Vagina (tissue), 2 donors: Measurements from ENCODE around the gene CHRDL2.

Source experiments
- CTCF ChIP-seq, 3 experiments: fragments of 450-650 bp in 2 of 3; fragments of 200-600 bp in 1 of 3; sonication (generic) in 1 of 3; IDR thresholded peaks; one replicate each; pipeline ENCODE4 v1.5.1; 2017 to 2019; ENCODE audit warnings: antibody characterized with exemption in 3 of 3, mild to moderate bottlenecking in 2 of 3, moderate library complexity in 2 of 3
- POLR2A ChIP-seq, 2 donors: fragments of 450-650 bp; IDR thresholded peaks; one replicate each; pipeline ENCODE4 v1.6.1; 2017; ENCODE audit warnings: antibody characterized with exemption in 2 of 2, mild to moderate bottlenecking in 2 of 2, moderate library complexity in 2 of 2
- POLR2AphosphoS5 ChIP-seq, 2 donors: sonication (generic); formaldehyde crosslinking; IDR thresholded peaks; one replicate each; pipeline ENCODE4 v1.9.0; 2017; ENCODE audit warnings: antibody characterized with exemption in 2 of 2, mild to moderate bottlenecking in 2 of 2, low read depth in 1 of 2; ENCODE audit not compliant: insufficient read depth in 1 of 2

GRCh38 chr11:74669211-74670160, 61.7 kb downstream of the CHRDL2 start:
- no peak for TF ChIP-seq CTCF (IDR thresholded peaks at IDR 0.05)
- TF ChIP-seq POLR2A (IDR thresholded peaks at IDR 0.05): no peak
- TF ChIP-seq POLR2AphosphoS5 (IDR thresholded peaks at IDR 0.05; ENCODE audit: insufficient read depth in 1 of 2, low read depth in 1 of 2): no peak
